Measurements from ENCODE around the gene FAM13B.

DNA sequence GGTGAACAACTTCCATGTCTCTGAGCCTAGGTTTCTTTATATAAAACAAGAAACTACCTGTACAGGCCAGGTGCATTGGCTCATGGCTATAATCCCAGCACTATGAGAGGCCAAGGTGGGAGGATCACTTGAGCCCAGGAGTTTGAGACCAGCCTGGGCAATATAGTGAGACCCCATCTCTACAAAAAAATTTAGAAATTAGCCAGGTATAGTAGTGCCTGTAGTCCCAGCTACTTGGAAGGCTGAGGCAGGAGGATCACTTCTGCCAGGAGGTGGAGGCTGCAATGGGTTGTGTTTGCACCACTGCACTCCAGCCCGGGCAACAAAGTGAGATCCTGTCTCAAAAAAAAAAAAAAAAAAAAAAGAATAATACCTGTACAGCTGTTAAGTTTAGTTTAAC lies 11.1 kb downstream of the FAM13B start:
- no peak for TF ChIP-seq TAF1 (IDR thresholded peaks at IDR 0.05; ENCODE audit: borderline replicate concordance, low read depth, low read length)
- TF ChIP-seq, protein P1, sequence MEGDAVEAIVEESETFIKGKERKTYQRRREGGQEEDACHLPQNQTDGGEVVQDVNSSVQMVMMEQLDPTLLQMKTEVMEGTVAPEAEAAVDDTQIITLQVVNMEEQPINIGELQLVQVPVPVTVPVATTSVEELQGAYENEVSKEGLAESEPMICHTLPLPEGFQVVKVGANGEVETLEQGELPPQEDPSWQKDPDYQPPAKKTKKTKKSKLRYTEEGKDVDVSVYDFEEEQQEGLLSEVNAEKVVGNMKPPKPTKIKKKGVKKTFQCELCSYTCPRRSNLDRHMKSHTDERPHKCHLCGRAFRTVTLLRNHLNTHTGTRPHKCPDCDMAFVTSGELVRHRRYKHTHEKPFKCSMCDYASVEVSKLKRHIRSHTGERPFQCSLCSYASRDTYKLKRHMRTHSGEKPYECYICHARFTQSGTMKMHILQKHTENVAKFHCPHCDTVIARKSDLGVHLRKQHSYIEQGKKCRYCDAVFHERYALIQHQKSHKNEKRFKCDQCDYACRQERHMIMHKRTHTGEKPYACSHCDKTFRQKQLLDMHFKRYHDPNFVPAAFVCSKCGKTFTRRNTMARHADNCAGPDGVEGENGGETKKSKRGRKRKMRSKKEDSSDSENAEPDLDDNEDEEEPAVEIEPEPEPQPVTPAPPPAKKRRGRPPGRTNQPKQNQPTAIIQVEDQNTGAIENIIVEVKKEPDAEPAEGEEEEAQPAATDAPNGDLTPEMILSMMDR (IDR thresholded peaks at IDR 0.05): no peak
- no peak for TF ChIP-seq ELF1 (IDR thresholded peaks at IDR 0.05)
- no peak for TF ChIP-seq EP300 (IDR thresholded peaks at IDR 0.05; ENCODE audit: borderline replicate concordance in 1 of 2, low read depth in 1 of 2, low read length in 1 of 2)
- TF ChIP-seq, protein P2, sequence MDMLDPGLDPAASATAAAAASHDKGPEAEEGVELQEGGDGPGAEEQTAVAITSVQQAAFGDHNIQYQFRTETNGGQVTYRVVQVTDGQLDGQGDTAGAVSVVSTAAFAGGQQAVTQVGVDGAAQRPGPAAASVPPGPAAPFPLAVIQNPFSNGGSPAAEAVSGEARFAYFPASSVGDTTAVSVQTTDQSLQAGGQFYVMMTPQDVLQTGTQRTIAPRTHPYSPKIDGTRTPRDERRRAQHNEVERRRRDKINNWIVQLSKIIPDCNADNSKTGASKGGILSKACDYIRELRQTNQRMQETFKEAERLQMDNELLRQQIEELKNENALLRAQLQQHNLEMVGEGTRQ (IDR thresholded peaks at IDR 0.05; ENCODE audit: borderline replicate concordance, low read depth, low read length): no peak
- TF ChIP-seq, protein P3, sequence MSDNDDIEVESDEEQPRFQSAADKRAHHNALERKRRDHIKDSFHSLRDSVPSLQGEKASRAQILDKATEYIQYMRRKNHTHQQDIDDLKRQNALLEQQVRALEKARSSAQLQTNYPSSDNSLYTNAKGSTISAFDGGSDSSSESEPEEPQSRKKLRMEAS (IDR thresholded peaks at IDR 0.05; ENCODE audit: low read depth): no peak

Data from SK-N-SH (cell line).